T47D (cell line): Measurements from ENCODE around the gene FGF2.

ENCODE experiments used
- DNase-seq, 2 experiments: peaks; one replicate each; pipeline versions ENCODE4 v3.0.0 to v3.0.0-alpha.2; 2011 to 2012; ENCODE audit warnings: low read depth in 1 of 2, low spot score in 1 of 2
- JUND ChIP-seq: IDR thresholded peaks from 2 replicates; pipeline ENCODE4 v1.6.1; 2012; ENCODE audit warnings: low read depth
- in situ Hi-C: cut with HindIII; loops from 2 replicates; pipeline ENCODE4 v1.10.0; 2016; ENCODE audit warnings: low sequenced_read_pairs, low pct_unique_long_range_greater_than_20kb

FGF2 gene

DNA sequence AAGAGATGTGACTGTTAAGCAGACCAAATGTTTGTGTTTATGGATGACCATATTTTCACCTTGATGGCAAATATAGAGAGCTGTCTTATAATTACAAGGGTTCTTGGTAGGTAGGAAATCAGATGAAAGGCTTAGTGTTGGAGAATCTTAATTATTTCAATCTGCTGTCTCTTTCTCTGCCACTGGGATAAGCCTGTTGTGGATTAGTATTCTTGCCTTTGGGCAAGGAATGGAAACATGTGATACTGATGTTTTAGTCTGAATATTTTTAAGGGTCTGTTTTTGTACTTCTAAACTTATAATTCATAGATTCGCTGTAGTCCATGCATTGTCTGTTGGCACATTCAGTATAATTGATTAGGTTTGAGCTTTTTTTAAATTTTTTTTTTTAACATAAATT, 119.5 kb downstream of the FGF2 start:
- no peak for TF ChIP-seq JUND
- in situ Hi-C loops = no loop called here
- no peak for DNase-seq
